ENCODE measurements around the gene BABAM2. TPM values are rescaled to one million over a fixed set of nuclear protein-coding genes. Genes with fewer than 3 reads are reported as not detected.

Gene BABAM2
- total and polyA plus RNA-seq, 4 donors = 9.9 to 17.0 (median 13.9) TPM

DNA sequence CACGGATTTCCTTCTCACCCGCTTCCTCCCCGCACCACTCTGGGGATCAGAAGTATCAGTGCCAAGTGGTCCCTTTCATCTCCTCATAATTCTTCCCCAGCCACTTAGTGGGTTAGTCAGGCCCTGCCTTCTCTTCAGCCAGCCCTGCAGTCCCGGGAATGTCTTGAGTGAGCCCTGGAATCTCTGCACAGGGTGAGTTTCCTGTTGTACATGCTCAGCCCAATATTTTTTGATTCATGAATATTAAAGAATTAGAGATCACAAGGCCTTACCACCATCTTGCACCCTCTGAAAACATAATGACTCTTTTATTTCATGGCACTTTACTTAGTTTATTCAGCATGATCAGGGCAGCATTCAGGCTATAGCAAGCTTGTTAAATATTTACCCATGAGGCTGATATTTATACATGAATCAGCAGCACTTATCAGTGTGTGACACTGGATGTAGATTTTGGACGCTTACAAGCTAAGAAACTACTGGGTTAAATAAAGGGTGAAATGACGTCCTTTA, 342.7 kb downstream of the BABAM2 start:
- no peaks in the 10 kb centered on the region for H3K27me3 ChIP-seq (ENCODE audit: control insufficient read depth in 4 of 4, insufficient read depth in 4 of 4, low read length in 3 of 4)
- no peak for DNase-seq (ENCODE audit: low spot score)
- no peak overlapping the region for H3K9ac ChIP-seq (ENCODE audit: low read depth in 1 of 2, low read length in 2 of 2)
- TF ChIP-seq, protein P1, sequence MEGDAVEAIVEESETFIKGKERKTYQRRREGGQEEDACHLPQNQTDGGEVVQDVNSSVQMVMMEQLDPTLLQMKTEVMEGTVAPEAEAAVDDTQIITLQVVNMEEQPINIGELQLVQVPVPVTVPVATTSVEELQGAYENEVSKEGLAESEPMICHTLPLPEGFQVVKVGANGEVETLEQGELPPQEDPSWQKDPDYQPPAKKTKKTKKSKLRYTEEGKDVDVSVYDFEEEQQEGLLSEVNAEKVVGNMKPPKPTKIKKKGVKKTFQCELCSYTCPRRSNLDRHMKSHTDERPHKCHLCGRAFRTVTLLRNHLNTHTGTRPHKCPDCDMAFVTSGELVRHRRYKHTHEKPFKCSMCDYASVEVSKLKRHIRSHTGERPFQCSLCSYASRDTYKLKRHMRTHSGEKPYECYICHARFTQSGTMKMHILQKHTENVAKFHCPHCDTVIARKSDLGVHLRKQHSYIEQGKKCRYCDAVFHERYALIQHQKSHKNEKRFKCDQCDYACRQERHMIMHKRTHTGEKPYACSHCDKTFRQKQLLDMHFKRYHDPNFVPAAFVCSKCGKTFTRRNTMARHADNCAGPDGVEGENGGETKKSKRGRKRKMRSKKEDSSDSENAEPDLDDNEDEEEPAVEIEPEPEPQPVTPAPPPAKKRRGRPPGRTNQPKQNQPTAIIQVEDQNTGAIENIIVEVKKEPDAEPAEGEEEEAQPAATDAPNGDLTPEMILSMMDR (IDR thresholded peaks at IDR 0.05; ENCODE audit: low read depth, low read length, missing input control) = no peak
- TF ChIP-seq JUND (IDR thresholded peaks at IDR 0.05) = no peak
- TF ChIP-seq, protein P2, sequence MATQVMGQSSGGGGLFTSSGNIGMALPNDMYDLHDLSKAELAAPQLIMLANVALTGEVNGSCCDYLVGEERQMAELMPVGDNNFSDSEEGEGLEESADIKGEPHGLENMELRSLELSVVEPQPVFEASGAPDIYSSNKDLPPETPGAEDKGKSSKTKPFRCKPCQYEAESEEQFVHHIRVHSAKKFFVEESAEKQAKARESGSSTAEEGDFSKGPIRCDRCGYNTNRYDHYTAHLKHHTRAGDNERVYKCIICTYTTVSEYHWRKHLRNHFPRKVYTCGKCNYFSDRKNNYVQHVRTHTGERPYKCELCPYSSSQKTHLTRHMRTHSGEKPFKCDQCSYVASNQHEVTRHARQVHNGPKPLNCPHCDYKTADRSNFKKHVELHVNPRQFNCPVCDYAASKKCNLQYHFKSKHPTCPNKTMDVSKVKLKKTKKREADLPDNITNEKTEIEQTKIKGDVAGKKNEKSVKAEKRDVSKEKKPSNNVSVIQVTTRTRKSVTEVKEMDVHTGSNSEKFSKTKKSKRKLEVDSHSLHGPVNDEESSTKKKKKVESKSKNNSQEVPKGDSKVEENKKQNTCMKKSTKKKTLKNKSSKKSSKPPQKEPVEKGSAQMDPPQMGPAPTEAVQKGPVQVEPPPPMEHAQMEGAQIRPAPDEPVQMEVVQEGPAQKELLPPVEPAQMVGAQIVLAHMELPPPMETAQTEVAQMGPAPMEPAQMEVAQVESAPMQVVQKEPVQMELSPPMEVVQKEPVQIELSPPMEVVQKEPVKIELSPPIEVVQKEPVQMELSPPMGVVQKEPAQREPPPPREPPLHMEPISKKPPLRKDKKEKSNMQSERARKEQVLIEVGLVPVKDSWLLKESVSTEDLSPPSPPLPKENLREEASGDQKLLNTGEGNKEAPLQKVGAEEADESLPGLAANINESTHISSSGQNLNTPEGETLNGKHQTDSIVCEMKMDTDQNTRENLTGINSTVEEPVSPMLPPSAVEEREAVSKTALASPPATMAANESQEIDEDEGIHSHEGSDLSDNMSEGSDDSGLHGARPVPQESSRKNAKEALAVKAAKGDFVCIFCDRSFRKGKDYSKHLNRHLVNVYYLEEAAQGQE (IDR thresholded peaks at IDR 0.05) = no peak
- TF ChIP-seq EGR1 (IDR thresholded peaks at IDR 0.05; ENCODE audit: low read depth in 2 of 2) = no peak
- no peak for TF ChIP-seq TAF1 (conservative IDR thresholded peaks at IDR 0.05)
- no peak for TF ChIP-seq NR2F2 (IDR thresholded peaks at IDR 0.05)
- peak; percentile 23 for TF ChIP-seq FOXA1 (IDR thresholded peaks at IDR 0.05)
- TF ChIP-seq HNF4A (conservative IDR thresholded peaks at IDR 0.05) = peak in 1 of 2 donors; percentile 45
- TF ChIP-seq, protein P3, sequence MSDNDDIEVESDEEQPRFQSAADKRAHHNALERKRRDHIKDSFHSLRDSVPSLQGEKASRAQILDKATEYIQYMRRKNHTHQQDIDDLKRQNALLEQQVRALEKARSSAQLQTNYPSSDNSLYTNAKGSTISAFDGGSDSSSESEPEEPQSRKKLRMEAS (IDR thresholded peaks at IDR 0.05) = peak; percentile 51
- TF ChIP-seq GABPA (IDR thresholded peaks at IDR 0.05 in 1 of 2, conservative IDR thresholded peaks at IDR 0.05 in 1 of 2) = no peak
- TF ChIP-seq, protein P4, sequence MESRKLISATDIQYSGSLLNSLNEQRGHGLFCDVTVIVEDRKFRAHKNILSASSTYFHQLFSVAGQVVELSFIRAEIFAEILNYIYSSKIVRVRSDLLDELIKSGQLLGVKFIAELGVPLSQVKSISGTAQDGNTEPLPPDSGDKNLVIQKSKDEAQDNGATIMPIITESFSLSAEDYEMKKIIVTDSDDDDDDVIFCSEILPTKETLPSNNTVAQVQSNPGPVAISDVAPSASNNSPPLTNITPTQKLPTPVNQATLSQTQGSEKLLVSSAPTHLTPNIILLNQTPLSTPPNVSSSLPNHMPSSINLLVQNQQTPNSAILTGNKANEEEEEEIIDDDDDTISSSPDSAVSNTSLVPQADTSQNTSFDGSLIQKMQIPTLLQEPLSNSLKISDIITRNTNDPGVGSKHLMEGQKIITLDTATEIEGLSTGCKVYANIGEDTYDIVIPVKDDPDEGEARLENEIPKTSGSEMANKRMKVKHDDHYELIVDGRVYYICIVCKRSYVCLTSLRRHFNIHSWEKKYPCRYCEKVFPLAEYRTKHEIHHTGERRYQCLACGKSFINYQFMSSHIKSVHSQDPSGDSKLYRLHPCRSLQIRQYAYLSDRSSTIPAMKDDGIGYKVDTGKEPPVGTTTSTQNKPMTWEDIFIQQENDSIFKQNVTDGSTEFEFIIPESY (IDR thresholded peaks at IDR 0.05) = peak; percentile 26
- peak; percentile 58 for TF ChIP-seq YY1 (IDR thresholded peaks at IDR 0.05)
- peak; percentile 41 to 42 for TF ChIP-seq RAD21 (IDR thresholded peaks at IDR 0.05)
- peak; percentile 55 for TF ChIP-seq FOXA2 (IDR thresholded peaks at IDR 0.05)
- TF ChIP-seq SP1 (IDR thresholded peaks at IDR 0.05) = peak; percentile 11
- TF ChIP-seq HNF4G (IDR thresholded peaks at IDR 0.05) = no peak
- TF ChIP-seq, protein P5, sequence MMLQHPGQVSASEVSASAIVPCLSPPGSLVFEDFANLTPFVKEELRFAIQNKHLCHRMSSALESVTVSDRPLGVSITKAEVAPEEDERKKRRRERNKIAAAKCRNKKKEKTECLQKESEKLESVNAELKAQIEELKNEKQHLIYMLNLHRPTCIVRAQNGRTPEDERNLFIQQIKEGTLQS (IDR thresholded peaks at IDR 0.05) = no peak
- peak in 1 of 2 donors; percentile 68 for TF ChIP-seq RXRA (IDR thresholded peaks at IDR 0.05)
- 58% methylated on average over 6 of the region's 6 CpGs for WGBS
- no peak overlapping the region for H3K4me3 ChIP-seq (ENCODE audit: low read depth in 1 of 3, low read length in 3 of 3)
- H3K36me3 ChIP-seq (ENCODE audit: control insufficient read depth in 4 of 4, insufficient read depth in 3 of 4, low read depth in 1 of 4, low read length in 3 of 4) = peaks cover 0 to 5% (median 0%) of the 10 kb centered on the region in 4 donors
- H3K9me3 ChIP-seq (ENCODE audit: control insufficient read depth in 4 of 4, low read length in 3 of 4) = no peaks in the 10 kb centered on the region
- peaks cover 4 to 16% (median 6%) of the 10 kb centered on the region in 4 donors for H3K4me1 ChIP-seq (ENCODE audit: control insufficient read depth in 4 of 4, insufficient read depth in 4 of 4, low read length in 3 of 4)
- peak overlapping the region; percentile 50 to 69 for H3K27ac ChIP-seq (ENCODE audit: low read depth in 1 of 2, low read length in 2 of 2)

Data from liver (tissue), 9 donors.